HepG2 (cell line): ENCODE data around the gene CEP68. TPM values are rescaled to one million over a fixed set of nuclear protein-coding genes. Genes with fewer than 3 reads are reported as not detected.

Experiments used
- AFF4 ChIP-seq: sonication (generic); formaldehyde crosslinking; IDR thresholded peaks from 2 replicates; pipeline ENCODE4 v1.4.0; 2020; ENCODE audit warnings: missing genetic modification reagents
- CENPBD1 ChIP-seq: sonication (generic); formaldehyde crosslinking; IDR thresholded peaks from 2 replicates; pipeline ENCODE4 v1.8.0; 2022; ENCODE audit warnings: missing genetic modification reagents, low read depth, mild to moderate bottlenecking, borderline replicate concordance
- FOXA1 ChIP-seq, 2 experiments: fragments of 450-650 bp in 1 of 2; sonication (generic) in 1 of 2; formaldehyde crosslinking in 1 of 2; IDR thresholded peaks; 2 replicates each; pipeline versions ENCODE4 v1.4.0 to v1.6.1; 2016 to 2020; ENCODE audit warnings: missing genetic modification reagents in 1 of 2
- RERE ChIP-seq: IDR thresholded peaks from 2 replicates; pipeline ENCODE4 v1.6.1; 2016; ENCODE audit warnings: low read depth, missing genetic modification reagents, missing compliant biosample characterization
- REST ChIP-seq, 2 experiments: IDR thresholded peaks; 2 replicates each; pipeline ENCODE4 v1.6.1; 2011 to 2012; ENCODE audit warnings: low read length in 2 of 2, borderline replicate concordance in 1 of 2, low read depth in 1 of 2, mild to moderate bottlenecking in 1 of 2, moderate library complexity in 1 of 2
- SMAD9 ChIP-seq: sonication (generic); formaldehyde crosslinking; IDR thresholded peaks from 2 replicates; pipeline ENCODE4 v1.5.1; 2020; ENCODE audit warnings: mild to moderate bottlenecking, missing genetic modification reagents
- polyA plus RNA-seq, 8 experiments: library from polyadenylated mRNA; depleted of rRNA in 3 of 8; stranded (reverse) in 7 of 8; unstranded in 1 of 8; fragments of >200 nt; fragmentation: Illumina TruSeq in 4 of 8; extraction: Trizol in 4 of 8; gene quantifications; 2 replicates each; pipeline versions ENCODE4 v1.2.1 to v1.2.3, GENCODE V29; 2011 to 2016; ENCODE audit warnings: low read depth in 4 of 8, missing spikeins in 1 of 8, mixed read lengths in 1 of 8; ENCODE audit not compliant: insufficient read depth in 1 of 8
- total RNA-seq, 5 experiments: library from RNA; depleted of rRNA; stranded (reverse); fragments of >200 nt; fragmentation: Illumina TruSeq; extraction: Trizol; gene quantifications; 2 replicates each; pipeline ENCODE4 v1.2.3, GENCODE V29; 2016; ENCODE audit warnings: low read depth in 1 of 5
- TF ChIP-seq, protein P1 (sequence below): sonication (generic); formaldehyde crosslinking; IDR thresholded peaks from 2 replicates; pipeline ENCODE4 v1.5.0; 2020; ENCODE audit warnings: missing genetic modification reagents, mild to moderate bottlenecking, borderline replicate concordance
- TF ChIP-seq, protein P2 (sequence below): sonication (generic); formaldehyde crosslinking; IDR thresholded peaks from 2 replicates; pipeline ENCODE4 v1.9.0; 2021; ENCODE audit warnings: missing genetic modification reagents, mild to moderate bottlenecking, borderline replicate concordance

Gene CEP68
- total and polyA plus RNA-seq, 2 of the 13 experiments (the other 11 are each of a cell fraction or from before 2014, with no cell fraction given), result 5.7 to 9.3 TPM

DNA sequence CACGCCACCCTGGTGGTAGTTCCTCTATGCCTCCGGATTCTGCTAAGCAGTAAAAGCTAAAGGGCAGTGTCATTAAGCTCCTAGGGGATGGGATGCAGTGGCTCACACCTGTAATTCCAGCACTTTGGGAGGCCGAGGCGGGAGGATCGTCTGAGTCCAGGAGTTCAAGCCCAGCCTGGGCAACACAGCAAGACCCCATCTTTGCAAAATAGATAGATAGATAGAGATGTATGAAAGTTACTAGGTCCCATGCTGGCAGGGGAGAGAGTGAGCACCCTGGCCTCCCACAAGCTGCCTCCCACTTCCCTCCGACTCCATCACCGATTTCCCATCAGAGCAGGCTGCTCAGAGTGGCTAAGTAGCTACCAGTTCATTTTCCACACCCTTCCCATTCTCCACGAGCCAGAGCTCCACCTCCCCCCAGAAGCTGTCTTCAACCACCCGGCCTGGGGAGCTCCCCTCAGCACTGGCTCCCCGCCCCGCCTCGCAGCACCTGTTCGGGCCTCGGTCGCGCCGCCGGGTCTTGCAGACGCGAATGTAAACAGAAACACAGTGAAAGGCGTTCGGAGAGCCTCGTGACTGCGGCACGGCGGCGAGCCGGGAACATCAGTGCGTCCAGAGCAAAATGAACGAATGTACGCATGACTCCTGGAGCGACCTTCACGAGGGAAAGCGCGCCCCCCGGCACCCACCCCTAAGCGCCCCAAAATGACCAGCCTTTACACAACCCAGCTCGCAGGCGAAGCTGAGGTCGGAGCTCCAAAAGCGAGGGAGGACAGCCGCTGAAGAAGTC lies 598 bp upstream of the CEP68 start (continued):
- TF ChIP-seq REST (IDR thresholded peaks at IDR 0.05; ENCODE audit: borderline replicate concordance in 1 of 2, low read depth in 1 of 2, low read length in 2 of 2) (no peak), SMAD9 (CRISPR knock-in tag) (no peak; the same call in none of the 2 replicates), FOXA1 (IDR thresholded peaks at IDR 0.05) (no peak), FOXA1 (CRISPR knock-in tag; IDR thresholded peaks at IDR 0.05) (peak; percentile 88), CENPBD1 (no peak), AFF4 (CRISPR knock-in tag) (no peak; the same call in 1 of the 2 replicates), RERE (CRISPR knock-in tag) (no peak)
- TF ChIP-seq, protein P1, sequence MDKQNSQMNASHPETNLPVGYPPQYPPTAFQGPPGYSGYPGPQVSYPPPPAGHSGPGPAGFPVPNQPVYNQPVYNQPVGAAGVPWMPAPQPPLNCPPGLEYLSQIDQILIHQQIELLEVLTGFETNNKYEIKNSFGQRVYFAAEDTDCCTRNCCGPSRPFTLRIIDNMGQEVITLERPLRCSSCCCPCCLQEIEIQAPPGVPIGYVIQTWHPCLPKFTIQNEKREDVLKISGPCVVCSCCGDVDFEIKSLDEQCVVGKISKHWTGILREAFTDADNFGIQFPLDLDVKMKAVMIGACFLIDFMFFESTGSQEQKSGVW (CRISPR knock-in tag), result no peak
- TF ChIP-seq, protein P2, sequence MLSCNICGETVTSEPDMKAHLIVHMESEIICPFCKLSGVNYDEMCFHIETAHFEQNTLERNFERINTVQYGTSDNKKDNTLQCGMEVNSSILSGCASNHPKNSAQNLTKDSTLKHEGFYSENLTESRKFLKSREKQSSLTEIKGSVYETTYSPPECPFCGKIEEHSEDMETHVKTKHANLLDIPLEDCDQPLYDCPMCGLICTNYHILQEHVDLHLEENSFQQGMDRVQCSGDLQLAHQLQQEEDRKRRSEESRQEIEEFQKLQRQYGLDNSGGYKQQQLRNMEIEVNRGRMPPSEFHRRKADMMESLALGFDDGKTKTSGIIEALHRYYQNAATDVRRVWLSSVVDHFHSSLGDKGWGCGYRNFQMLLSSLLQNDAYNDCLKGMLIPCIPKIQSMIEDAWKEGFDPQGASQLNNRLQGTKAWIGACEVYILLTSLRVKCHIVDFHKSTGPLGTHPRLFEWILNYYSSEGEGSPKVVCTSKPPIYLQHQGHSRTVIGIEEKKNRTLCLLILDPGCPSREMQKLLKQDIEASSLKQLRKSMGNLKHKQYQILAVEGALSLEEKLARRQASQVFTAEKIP, result no peak
